ENCODE data around the gene DDX39B.

Gene DDX39B

DNA sequence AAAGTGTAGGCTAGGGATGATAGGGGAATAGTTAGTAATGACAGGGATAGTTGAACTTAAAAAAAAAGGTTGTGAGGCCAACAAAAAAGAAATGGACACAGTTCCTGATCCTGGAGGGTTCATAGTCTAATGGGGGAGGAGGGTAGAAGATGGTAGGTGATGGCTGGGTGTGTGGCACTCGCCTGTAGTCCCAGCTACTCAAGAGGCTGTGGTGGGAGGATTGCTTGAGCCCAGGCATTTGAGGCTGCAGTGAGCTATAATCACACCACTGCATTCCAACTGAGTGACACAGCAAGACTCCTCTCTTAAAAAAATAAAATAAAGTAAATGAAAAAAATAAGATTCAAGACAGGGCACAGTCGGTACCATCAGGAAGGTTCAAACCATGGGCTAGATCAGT lies 46.2 kb downstream of the DDX39B start:
- TF ChIP-seq, protein P1, sequence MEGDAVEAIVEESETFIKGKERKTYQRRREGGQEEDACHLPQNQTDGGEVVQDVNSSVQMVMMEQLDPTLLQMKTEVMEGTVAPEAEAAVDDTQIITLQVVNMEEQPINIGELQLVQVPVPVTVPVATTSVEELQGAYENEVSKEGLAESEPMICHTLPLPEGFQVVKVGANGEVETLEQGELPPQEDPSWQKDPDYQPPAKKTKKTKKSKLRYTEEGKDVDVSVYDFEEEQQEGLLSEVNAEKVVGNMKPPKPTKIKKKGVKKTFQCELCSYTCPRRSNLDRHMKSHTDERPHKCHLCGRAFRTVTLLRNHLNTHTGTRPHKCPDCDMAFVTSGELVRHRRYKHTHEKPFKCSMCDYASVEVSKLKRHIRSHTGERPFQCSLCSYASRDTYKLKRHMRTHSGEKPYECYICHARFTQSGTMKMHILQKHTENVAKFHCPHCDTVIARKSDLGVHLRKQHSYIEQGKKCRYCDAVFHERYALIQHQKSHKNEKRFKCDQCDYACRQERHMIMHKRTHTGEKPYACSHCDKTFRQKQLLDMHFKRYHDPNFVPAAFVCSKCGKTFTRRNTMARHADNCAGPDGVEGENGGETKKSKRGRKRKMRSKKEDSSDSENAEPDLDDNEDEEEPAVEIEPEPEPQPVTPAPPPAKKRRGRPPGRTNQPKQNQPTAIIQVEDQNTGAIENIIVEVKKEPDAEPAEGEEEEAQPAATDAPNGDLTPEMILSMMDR (IDR thresholded peaks at IDR 0.05), result no peak

DNA sequence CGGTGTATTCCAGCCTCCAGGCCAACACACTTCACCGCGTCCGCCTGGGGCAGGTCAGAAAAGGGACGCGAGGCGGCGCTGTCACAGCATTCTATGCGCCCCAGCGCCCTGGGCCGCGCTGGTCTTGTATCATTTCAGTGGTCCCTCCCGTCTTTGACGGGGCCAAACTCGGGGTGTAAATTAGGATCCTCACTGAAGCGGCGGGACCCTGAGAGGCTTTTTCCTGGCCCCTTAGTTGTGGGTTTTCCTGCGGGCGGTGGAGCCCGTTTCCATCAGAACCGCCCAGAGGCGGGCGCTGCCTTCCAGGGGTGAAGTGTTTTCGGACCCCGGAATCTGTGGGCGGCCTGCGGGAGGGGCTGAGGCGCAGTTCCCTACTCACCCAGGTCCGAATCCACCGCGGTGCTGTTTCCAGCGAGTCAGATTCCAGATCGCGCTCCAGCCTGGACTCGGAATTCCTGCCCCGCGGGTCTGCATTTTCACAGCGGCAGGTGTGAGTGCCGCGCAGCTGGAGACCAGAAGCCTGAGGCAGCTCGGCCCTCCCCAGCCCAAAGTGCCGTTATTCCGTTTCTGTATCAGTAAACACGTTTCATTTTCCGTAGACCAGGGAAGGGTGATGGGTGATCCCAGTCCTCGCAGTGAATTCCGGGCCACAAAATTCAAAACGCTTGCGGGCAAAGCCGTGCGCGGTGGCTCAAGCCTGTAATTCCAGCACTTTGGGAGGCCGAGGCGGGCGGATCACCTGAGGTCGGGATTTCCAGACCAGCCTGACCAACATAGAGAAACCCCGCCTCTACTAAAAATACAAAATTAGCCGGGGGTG lies 47.7 kb downstream of the DDX39B start:
- TF ChIP-seq, protein P1 (IDR thresholded peaks at IDR 0.05), result peak; percentile 79

DNA sequence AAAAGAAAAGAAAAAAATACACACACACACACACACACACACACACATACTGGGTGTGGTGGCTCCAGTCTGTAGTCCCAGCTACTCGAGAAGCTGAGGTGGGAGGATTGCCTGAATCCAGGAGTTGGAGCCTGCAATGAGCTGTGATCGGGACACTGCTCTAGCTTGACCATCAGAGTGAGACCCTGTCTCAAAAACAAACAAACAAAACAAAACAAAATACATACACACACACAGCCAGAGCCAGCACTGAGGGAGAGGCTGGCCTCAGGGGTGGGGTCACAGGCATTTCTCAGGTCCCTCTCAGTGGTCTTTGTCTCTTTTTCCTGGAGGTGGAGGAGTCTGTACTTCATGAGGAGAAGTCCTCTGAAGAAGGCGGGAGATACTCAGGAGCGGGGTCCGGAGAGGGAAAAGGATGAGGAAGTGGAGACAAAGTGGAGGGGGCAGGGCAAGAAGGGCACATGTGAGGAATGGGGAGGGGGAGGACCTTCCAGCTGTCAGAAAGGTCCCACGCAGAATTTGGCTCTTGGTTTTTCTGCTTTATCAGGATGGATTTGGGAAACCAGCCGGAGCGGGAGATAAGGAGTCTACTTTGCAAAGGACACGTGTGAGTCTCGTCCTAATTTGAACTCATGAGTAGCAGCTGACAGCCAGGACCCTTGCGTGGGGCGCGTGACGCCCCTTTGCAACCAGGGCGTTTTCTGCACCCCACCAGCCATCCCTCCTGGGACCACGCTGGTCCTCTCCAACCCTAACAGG lies 51.5 kb downstream of the DDX39B start:
- TF ChIP-seq, protein P1 (IDR thresholded peaks at IDR 0.05), result no peak

DNA sequence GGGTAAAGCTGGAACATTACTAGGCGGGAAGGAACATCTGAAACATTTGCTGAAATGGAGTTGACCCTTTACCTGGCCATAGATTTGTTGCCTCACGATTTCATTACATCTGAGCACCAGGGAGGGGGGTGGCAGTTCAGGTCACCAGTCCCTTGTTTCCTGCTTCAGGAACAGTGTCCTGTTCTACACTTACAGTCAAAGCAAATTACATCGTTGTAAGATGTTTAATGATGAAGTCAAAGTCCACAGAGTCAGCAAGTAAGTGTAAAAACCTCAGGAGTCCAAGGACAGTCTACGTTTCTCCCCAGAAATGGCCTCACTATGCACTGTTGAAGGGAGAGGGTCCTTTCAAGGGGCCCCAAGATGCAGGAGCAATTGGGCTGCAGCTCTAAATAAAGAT lies 52.7 kb downstream of the DDX39B start:
- TF ChIP-seq, protein P1 (IDR thresholded peaks at IDR 0.05), result no peak

DNA sequence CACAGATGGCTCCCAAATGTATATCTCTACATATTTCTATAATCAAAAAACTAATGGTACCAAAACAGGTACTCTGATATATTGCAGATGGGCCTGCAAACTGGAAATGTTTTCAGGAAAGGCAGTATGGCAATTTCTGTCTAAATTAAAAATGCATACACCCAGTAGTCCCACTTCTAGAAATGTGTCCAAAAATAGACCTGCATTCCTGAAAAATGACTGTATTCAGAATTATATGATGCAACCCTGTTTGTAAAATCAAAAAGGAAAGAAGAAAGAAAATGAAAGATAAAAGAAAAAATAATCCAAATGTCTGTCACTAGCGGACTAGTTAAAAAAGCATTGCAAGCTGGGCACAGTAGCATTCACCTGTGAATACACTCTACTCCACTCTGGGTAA lies 56.7 kb downstream of the DDX39B start:
- TF ChIP-seq, protein P1 (IDR thresholded peaks at IDR 0.05), result no peak

DNA sequence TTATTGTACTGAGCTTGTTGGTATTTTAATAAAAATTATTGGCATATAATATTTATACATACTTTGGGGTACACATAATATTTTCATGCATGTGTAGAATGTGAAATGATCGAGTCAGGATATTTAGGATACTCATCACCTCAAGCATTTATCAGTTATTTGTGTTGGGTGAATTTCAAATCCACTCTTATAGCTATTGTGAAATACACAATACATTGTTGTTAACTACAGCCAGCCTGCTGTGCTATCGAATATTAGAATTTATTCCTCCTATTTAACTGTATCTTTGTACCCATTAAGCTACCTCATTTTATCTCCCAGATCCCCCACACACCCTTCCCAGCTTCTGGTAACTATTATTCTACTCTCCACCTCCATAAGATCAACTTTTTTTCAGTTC lies 58.4 kb downstream of the DDX39B start:
- TF ChIP-seq, protein P1 (IDR thresholded peaks at IDR 0.05), result no peak

DNA sequence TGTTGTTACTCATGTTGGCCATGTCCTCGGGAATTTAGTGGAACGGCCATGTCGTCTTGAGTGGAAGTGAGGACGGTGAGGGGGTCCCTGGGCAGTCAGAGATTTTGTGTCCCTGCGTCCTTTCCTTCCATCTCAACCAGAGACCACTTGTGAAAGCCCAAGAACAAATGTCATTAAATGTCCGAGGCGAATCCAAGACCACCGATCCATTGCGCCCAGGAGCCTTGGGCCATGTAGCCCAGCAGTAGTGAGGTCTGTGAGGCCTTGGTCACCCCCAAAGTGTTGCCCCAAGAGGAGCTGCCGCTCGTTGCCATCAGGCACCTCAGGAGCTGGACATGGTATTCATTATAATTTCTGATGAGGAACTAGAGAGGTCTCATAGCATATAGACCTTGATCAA lies 61.2 kb downstream of the DDX39B start:
- TF ChIP-seq, protein P1 (IDR thresholded peaks at IDR 0.05), result no peak
